GM12892 (cell line): Measurements from ENCODE around the gene PHLDA3.

Experiments
- POLR2A ChIP-seq: IDR thresholded peaks from 2 replicates; pipeline ENCODE4 v1.6.1; 2011; ENCODE audit warnings: low read depth, low read length, control low read depth
- POLR2AphosphoS5 ChIP-seq: IDR thresholded peaks from 2 replicates; pipeline ENCODE4 v1.6.1; 2011; ENCODE audit warnings: low read depth, low read length, control low read depth

DNA sequence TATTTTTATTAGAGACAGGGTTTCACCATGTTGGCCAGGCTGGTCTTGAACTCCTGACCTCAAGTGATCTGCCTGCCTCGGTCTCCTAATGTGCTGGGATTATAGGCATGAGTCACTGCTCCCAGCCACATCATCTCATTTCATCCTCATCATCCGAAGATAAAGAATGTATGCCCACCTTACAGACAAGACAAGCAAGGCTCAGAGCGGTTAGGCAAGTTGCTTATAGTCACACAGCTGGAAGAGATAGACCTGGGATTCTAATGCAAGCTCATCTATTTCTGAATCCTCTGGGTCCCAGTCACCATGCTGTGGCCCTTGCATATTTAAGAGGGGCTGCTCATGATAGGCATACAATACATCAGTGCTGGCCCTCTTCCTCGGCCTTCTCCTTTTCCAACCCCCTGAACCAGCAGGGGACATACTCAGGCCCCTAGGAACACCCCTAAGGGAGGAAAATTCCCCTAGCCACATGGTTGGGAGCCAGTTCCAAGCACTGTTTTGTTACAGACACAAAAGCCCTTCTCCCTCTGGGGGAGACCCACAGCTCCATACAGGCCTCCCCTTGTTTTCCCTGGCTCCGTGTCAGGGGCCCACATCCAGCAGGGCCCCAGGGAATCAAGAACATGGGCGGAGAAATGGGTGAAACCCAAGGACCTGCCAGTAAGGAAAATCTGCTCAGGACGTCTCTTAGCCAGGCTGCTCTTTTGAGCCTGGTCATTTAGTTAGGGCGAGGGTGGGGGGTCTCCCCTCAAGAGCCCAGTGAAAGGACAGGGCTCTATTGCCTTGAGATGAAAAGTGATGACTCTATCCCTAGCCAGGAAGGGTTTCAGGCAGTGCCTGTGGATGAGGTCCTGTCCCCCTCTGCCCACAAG is 31.0 kb upstream of the PHLDA3 start:
- TF ChIP-seq POLR2A (no peak), POLR2AphosphoS5 (no peak)
